Measurements from ENCODE around the gene APOF. TPM values are rescaled to one million over a fixed set of nuclear protein-coding genes. Genes with fewer than 3 reads are reported as not detected.
A peak's percentile ranks its signal among the peaks of the same experiment; 100 is the strongest.

APOF gene
- total RNA-seq, 4 donors from 2014 or later, result not detected

DNA sequence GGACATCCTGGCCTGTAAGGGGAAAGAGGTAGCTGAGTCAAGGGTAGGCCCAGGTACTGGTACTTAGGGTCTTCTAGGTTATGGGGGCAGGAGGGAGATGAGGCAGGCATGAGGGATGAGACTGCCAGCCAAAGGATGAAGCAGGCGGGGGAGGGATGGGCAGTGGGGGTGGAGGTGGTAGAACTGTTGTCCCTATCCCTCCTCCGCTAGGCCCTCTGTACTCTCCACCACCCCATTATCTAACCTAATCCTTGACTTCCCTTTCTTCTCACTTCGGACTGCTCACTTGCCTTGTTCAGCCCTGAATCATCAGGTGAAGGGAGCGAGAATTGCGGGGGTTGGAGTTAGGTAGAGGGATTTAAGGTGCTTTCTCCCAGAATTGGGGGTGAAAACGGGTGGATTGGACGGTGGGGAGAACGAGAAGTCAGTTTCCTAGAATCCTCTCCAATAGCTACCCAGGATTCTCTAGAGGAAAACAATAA lies 29.4 kb downstream of the APOF start:
- WGBS, result 29% methylated on average over 8 of the region's 8 CpGs
- H3K27ac ChIP-seq, result peak overlapping the region; percentile 95
- peaks cover 4% of the 10 kb centered on the region for H3K36me3 ChIP-seq
- no peaks in the 10 kb centered on the region for H3K9me3 ChIP-seq
- DNase-seq (ENCODE audit: low spot score in 2 of 2), result no peak
- peak overlapping the region; percentile 67 for H3K4me3 ChIP-seq
- TF ChIP-seq, protein P1, sequence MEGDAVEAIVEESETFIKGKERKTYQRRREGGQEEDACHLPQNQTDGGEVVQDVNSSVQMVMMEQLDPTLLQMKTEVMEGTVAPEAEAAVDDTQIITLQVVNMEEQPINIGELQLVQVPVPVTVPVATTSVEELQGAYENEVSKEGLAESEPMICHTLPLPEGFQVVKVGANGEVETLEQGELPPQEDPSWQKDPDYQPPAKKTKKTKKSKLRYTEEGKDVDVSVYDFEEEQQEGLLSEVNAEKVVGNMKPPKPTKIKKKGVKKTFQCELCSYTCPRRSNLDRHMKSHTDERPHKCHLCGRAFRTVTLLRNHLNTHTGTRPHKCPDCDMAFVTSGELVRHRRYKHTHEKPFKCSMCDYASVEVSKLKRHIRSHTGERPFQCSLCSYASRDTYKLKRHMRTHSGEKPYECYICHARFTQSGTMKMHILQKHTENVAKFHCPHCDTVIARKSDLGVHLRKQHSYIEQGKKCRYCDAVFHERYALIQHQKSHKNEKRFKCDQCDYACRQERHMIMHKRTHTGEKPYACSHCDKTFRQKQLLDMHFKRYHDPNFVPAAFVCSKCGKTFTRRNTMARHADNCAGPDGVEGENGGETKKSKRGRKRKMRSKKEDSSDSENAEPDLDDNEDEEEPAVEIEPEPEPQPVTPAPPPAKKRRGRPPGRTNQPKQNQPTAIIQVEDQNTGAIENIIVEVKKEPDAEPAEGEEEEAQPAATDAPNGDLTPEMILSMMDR (IDR thresholded peaks at IDR 0.05), result no peak
- TF ChIP-seq EP300 (IDR thresholded peaks at IDR 0.05) (no peak), POLR2A (IDR thresholded peaks at IDR 0.05) (no peak), POLR2AphosphoS5 (IDR thresholded peaks at IDR 0.05) (no peak)
- H3K4me1 ChIP-seq, result peaks cover 18% of the 10 kb centered on the region
- H3K27me3 ChIP-seq, result no peaks in the 10 kb centered on the region

DNA sequence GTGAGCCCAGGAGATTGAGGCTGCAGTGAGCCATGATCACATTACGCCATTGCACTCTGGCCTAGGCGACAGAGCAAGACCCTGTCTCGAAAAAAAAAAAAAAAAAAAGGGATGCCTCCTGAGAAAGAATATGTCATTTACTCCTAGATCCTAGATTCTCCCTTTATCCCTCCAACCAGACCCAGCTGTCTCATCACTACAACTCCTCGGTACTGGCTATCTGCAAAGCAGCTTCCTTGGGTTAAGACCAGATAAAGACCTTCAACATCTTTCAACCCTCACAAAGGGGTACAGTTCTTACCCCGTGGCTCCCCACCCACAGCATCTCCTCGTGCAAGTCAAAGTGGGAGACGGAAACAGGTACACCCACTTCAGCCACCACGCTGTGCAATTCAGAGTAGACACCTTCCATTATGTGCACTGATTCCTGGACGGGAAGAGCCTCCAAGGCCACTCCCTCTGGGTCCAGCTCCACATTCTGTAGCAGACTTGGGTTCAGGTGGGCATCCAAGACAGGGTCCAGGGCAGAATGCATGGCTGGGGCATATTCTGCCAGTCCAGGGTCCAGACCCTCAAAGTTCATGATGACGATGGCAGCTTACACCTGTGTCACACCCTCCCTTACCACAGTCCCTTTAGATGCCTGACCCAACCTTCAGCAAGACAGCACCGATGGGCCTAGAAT lies 30.0 kb downstream of the APOF start:
- Histone ChIP-seq H3K4me3 (peak overlapping the region; percentile 67), H3K36me3 (peaks cover 10% of the 10 kb centered on the region), H3K27ac (peak overlapping the region; percentile 95), H3K4me1 (peaks cover 18% of the 10 kb centered on the region), H3K9me3 (no peaks in the 10 kb centered on the region), H3K27me3 (no peaks in the 10 kb centered on the region)
- TF ChIP-seq POLR2AphosphoS5 (IDR thresholded peaks at IDR 0.05), result no peak
- TF ChIP-seq, protein P1 (IDR thresholded peaks at IDR 0.05), result no peak
- TF ChIP-seq POLR2A (IDR thresholded peaks at IDR 0.05), result no peak
- TF ChIP-seq EP300 (IDR thresholded peaks at IDR 0.05), result no peak
- WGBS, result 95% methylated on average over 11 of the region's 11 CpGs
- DNase-seq (ENCODE audit: low spot score in 2 of 2), result no peak

- no peak for DNase-seq (ENCODE audit: low spot score in 2 of 2)
- Histone ChIP-seq H3K4me3 (no peak overlapping the region), H3K9me3 (no peaks in the 10 kb centered on the region), H3K36me3 (peaks cover 26% of the 10 kb centered on the region), H3K27ac (no peak overlapping the region), H3K27me3 (no peaks in the 10 kb centered on the region), H3K4me1 (peaks cover 18% of the 10 kb centered on the region)
- 95% methylated on average over 7 of the region's 7 CpGs for WGBS
- TF ChIP-seq POLR2A (IDR thresholded peaks at IDR 0.05), result no peak
- TF ChIP-seq POLR2AphosphoS5 (IDR thresholded peaks at IDR 0.05), result no peak
- no peak for TF ChIP-seq EP300 (IDR thresholded peaks at IDR 0.05)
- TF ChIP-seq, protein P1 (IDR thresholded peaks at IDR 0.05), result no peak
These were observed 31.6 kb downstream of the APOF start for GRCh38 chr12:56330936-56331490.

GRCh38 chr12:56326533-56326932 lies 36.1 kb downstream of the APOF start:
- peaks cover 71% of the 10 kb centered on the region for H3K36me3 ChIP-seq
- H3K27me3 ChIP-seq, result no peaks in the 10 kb centered on the region
- TF ChIP-seq POLR2A (IDR thresholded peaks at IDR 0.05), result no peak
- no peak for TF ChIP-seq EP300 (IDR thresholded peaks at IDR 0.05)
- TF ChIP-seq POLR2AphosphoS5 (IDR thresholded peaks at IDR 0.05), result no peak
- TF ChIP-seq, protein P1 (IDR thresholded peaks at IDR 0.05), result no peak
- WGBS, result 78% methylated on average over 6 of the region's 6 CpGs
- no peak overlapping the region for H3K4me3 ChIP-seq
- H3K27ac ChIP-seq, result no peak overlapping the region
- no peaks in the 10 kb centered on the region for H3K4me1 ChIP-seq
- H3K9me3 ChIP-seq, result no peaks in the 10 kb centered on the region
- no peak for DNase-seq (ENCODE audit: low spot score in 2 of 2)

- DNase-seq (ENCODE audit: low spot score in 2 of 2), result no peak
- no peak overlapping the region for H3K4me3 ChIP-seq
- no peak overlapping the region for H3K27ac ChIP-seq
- H3K36me3 ChIP-seq, result peaks cover 74% of the 10 kb centered on the region
- TF ChIP-seq POLR2AphosphoS5 (IDR thresholded peaks at IDR 0.05), result no peak
- TF ChIP-seq, protein P1 (IDR thresholded peaks at IDR 0.05), result no peak
- TF ChIP-seq EP300 (IDR thresholded peaks at IDR 0.05), result no peak
- no peak for TF ChIP-seq POLR2A (IDR thresholded peaks at IDR 0.05)
- H3K4me1 ChIP-seq, result no peaks in the 10 kb centered on the region
- no peaks in the 10 kb centered on the region for H3K9me3 ChIP-seq
- 92% methylated on average over 8 of the region's 8 CpGs for WGBS
- no peaks in the 10 kb centered on the region for H3K27me3 ChIP-seq
These were observed 36.5 kb downstream of the APOF start for GRCh38 chr12:56326126-56326525.

Data from suprapubic skin (tissue), 4 donors.